CD14-positive monocyte (primary cell): ENCODE data around the gene APOBEC3F. TPM values are rescaled to one million over a fixed set of nuclear protein-coding genes. Genes with fewer than 3 reads are reported as not detected.
A peak's percentile ranks its signal among the peaks of the same experiment; 100 is the strongest.
"Not testable (repeated sequence)": the region's sequence is repeated elsewhere in the genome, so short reads cannot be mapped to it uniquely, and the experiment has no call there.

Experiments used
- DNase-seq, 3 donors: peaks; one replicate each; pipeline ENCODE4 v3.0.0-alpha.2; 2011 to 2022
- H2AFZ ChIP-seq: 2 replicates; pipeline ENCODE4 v1.6.0; 2012; ENCODE audit warnings: mild to moderate bottlenecking, low read depth, low read length, inconsistent platforms; ENCODE audit not compliant: insufficient read depth, poor library complexity, severe bottlenecking
- H3K27ac ChIP-seq, 2 donors: 1 replicate in 1 of 2; 2 replicates in 1 of 2; pipeline ENCODE4 v1.5.1; 2012 to 2013; ENCODE audit warnings: low read length in 2 of 2, control low read depth in 1 of 2, inconsistent platforms in 1 of 2, low read depth in 1 of 2, mild to moderate bottlenecking in 1 of 2
- H3K27me3 ChIP-seq, 2 donors: one replicate each; pipeline versions ENCODE4 v1.6.0 to v1.6.1; 2011 to 2013; ENCODE audit warnings: low read length in 2 of 2; ENCODE audit not compliant: control insufficient read depth in 2 of 2, insufficient read depth in 2 of 2
- H3K36me3 ChIP-seq, 2 donors: replicated peaks in 1 of 2; 1 replicate in 1 of 2; 2 replicates in 1 of 2; pipeline versions ENCODE4 v1.5.1 to v1.6.1; 2012 to 2013; ENCODE audit warnings: low read length in 2 of 2, control low read depth in 1 of 2, inconsistent platforms in 1 of 2, mild to moderate bottlenecking in 1 of 2; ENCODE audit not compliant: insufficient read depth in 2 of 2, control insufficient read depth in 1 of 2
- H3K4me1 ChIP-seq, 2 donors: 1 replicate in 1 of 2; 2 replicates in 1 of 2; pipeline versions ENCODE4 v1.5.1 to v1.6.1; 2012 to 2013; ENCODE audit warnings: low read length in 2 of 2, control low read depth in 1 of 2, inconsistent platforms in 1 of 2, mild to moderate bottlenecking in 1 of 2, moderate library complexity in 1 of 2; ENCODE audit not compliant: insufficient read depth in 2 of 2, control insufficient read depth in 1 of 2
- H3K4me2 ChIP-seq: replicated peaks from 2 replicates; pipeline ENCODE3; 2012; ENCODE audit warnings: low read length, moderate library complexity, mild to moderate bottlenecking; ENCODE audit not compliant: poor library complexity, severe bottlenecking; ENCODE audit errors: extremely low read depth
- H3K4me3 ChIP-seq, 3 experiments: fragments of 200-600 bp in 1 of 3; sonication (generic) in 1 of 3; replicated peaks in 1 of 3; 1 replicate in 2 of 3; 2 replicates in 1 of 3; pipeline ENCODE4 v1.5.1; 2011 to 2013; ENCODE audit warnings: low read length in 3 of 3, mild to moderate bottlenecking in 3 of 3, control low read depth in 2 of 3, low read depth in 2 of 3, inconsistent platforms in 1 of 3, moderate library complexity in 1 of 3
- H3K79me2 ChIP-seq: 2 replicates; pipeline ENCODE4 v1.6.0; 2012; ENCODE audit warnings: mild to moderate bottlenecking, control low read depth, inconsistent platforms, low read length, moderate library complexity; ENCODE audit not compliant: insufficient read depth
- H3K9ac ChIP-seq: 2 replicates; pipeline ENCODE4 v1.6.0; 2017; ENCODE audit warnings: low read length, mild to moderate bottlenecking; ENCODE audit not compliant: insufficient read depth, poor library complexity, severe bottlenecking
- H3K9me3 ChIP-seq, 2 donors: replicated peaks in 1 of 2; 1 replicate in 1 of 2; 2 replicates in 1 of 2; pipeline versions ENCODE4 v1.5.1 to v1.6.1; 2012 to 2013; ENCODE audit warnings: low read length in 2 of 2, control low read depth in 1 of 2; ENCODE audit not compliant: control insufficient read depth in 1 of 2, insufficient read depth in 1 of 2
- H4K20me1 ChIP-seq: 2 replicates; pipeline ENCODE4 v1.6.0; 2012; ENCODE audit warnings: mild to moderate bottlenecking, low read length, control low read depth, moderate library complexity; ENCODE audit not compliant: insufficient read depth
- H3K27ac Mint-ChIP-seq, 7 donors: one replicate each; pipeline ENCODE4 v1.8.0; 2020; ENCODE audit warnings: mild to moderate bottlenecking in 7 of 7, mixed read lengths in 7 of 7, moderate library complexity in 6 of 7, inconsistent platforms in 2 of 7
- H3K27me3 Mint-ChIP-seq, 3 donors: one replicate each; pipeline ENCODE4 v1.8.0; 2021 to 2022; ENCODE audit warnings: low read depth in 3 of 3, mild to moderate bottlenecking in 3 of 3, mixed read lengths in 3 of 3, moderate library complexity in 3 of 3, inconsistent platforms in 1 of 3
- H3K36me3 Mint-ChIP-seq, 2 donors: one replicate each; pipeline ENCODE4 v1.8.0; 2020; ENCODE audit warnings: mixed read lengths in 2 of 2, inconsistent platforms in 1 of 2, mild to moderate bottlenecking in 1 of 2
- H3K4me1 Mint-ChIP-seq: one replicate; pipeline ENCODE4 v1.8.0; 2020; ENCODE audit warnings: mild to moderate bottlenecking, mixed read lengths
- H3K4me3 Mint-ChIP-seq, 2 donors: one replicate each; pipeline ENCODE4 v1.8.0; 2020; ENCODE audit warnings: mild to moderate bottlenecking in 2 of 2, mixed read lengths in 2 of 2, moderate library complexity in 1 of 2
- H3K9me3 Mint-ChIP-seq, 7 donors: one replicate each; pipeline ENCODE4 v1.8.0; 2020 to 2022; ENCODE audit warnings: mixed read lengths in 7 of 7, mild to moderate bottlenecking in 6 of 7, moderate library complexity in 6 of 7, inconsistent platforms in 2 of 7
- WGBS: methylation state at CpG from one replicate; pipeline ENCODE4 v1.1.5; 2013; ENCODE audit warnings: missing lambda C conversion rate; ENCODE audit not compliant: insufficient coverage; 5-methylcytosine and 5-hydroxymethylcytosine counted together
- intact Hi-C, 2 donors: fragments of 100-400 bp; cut with micrococcal nuclease; formaldehyde crosslinking; loops; one replicate each; pipeline versions ENCODE4 v1.15.0 to v1.15.1; 2023
- polyA plus RNA-seq, 3 donors: library from polyadenylated mRNA; depleted of rRNA in 1 of 3; unstranded in 2 of 3; stranded (reverse) in 1 of 3; fragments of 300-500 nt in 2 of 3; fragments of >200 nt in 1 of 3; fragmentation: Illumina TruSeq in 2 of 3; gene quantifications; 1 replicate in 2 of 3; 2 replicates in 1 of 3; pipeline ENCODE4 v1.2.3, GENCODE V29; 2012 to 2021
- TF ChIP-seq, protein P1 (sequence below): fragments of 200-600 bp; IDR thresholded peaks from one replicate; pipeline ENCODE4 v1.8.0; 2022; ENCODE audit warnings: antibody characterized with exemption, mild to moderate bottlenecking

APOBEC3F gene
- polyA plus RNA-seq, 3 donors: 4.1 to 8.0 (median 4.4) TPM

DNA sequence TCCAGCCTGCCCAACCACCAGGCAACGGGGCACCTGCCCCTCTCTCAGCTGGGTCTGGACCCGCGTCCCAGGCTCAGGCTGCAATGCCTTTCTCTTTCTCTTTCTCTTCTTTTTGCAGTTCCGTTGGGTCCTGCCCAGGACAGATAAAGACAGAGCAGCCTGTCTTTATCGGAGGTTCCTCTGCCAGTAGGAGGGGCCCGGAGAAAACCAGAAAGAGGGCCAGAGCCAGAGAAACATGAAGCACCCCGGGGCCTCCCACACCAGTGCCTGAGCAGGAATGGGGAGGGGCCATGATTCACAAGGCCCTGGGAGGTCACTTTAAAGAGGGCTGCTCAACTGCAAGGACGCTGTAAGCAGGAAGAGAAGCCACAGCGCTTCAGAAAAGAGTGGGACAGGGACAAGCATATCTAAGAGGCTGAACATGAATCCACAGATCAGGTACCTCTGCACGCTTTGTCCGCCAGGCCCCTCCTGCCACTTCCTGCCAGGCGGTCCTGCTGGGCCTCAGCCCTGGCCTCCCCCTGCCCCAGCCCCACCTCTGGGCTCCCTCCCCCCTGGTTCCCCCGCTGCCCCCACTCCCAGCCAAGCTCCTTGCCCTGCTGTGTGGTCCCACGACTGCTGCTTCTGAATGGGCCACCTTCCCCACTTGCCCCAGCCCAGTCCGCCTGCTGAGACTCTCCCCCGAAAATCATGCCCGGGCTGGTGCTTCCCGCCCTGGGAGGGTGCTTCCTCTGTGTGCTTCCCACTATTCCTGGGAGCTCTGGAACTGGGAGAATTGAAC is 26.5 kb upstream of the APOBEC3F start, which contains the start of gene APOBEC3C:
Gene APOBEC3C (plus strand): TSS at position 316 of the 781 bp plus-strand sequence. CDS start 106 bp downstream, at position 422.
- Histone ChIP-seq H3K9me3 (no peaks in the 10 kb centered on the region), H3K27me3 (no peaks in the 10 kb centered on the region), H2AFZ (peak within 1 kb of the TSS; percentile 93), H3K4me1 (peaks cover 18 to 20% of the 10 kb centered on the region in 2 donors), H4K20me1 (no peaks in the 10 kb centered on the region), H3K79me2 (peaks cover 19% of the 10 kb centered on the region), H3K4me2 (peak within 1 kb of the TSS; percentile 74), H3K27ac (peak within 1 kb of the TSS; percentile 63 to 88), H3K9ac (peak within 1 kb of the TSS; percentile 76), H3K4me3 (peak within 1 kb of the TSS; percentile 59 to 82 (median 78)), H3K36me3 (peaks cover 2 to 16% of the 10 kb centered on the region in 2 donors)
- peaks cover 16 to 29% of the 10 kb centered on the region in 2 donors for H3K36me3 Mint-ChIP-seq
- TF ChIP-seq, protein P1, sequence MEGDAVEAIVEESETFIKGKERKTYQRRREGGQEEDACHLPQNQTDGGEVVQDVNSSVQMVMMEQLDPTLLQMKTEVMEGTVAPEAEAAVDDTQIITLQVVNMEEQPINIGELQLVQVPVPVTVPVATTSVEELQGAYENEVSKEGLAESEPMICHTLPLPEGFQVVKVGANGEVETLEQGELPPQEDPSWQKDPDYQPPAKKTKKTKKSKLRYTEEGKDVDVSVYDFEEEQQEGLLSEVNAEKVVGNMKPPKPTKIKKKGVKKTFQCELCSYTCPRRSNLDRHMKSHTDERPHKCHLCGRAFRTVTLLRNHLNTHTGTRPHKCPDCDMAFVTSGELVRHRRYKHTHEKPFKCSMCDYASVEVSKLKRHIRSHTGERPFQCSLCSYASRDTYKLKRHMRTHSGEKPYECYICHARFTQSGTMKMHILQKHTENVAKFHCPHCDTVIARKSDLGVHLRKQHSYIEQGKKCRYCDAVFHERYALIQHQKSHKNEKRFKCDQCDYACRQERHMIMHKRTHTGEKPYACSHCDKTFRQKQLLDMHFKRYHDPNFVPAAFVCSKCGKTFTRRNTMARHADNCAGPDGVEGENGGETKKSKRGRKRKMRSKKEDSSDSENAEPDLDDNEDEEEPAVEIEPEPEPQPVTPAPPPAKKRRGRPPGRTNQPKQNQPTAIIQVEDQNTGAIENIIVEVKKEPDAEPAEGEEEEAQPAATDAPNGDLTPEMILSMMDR: no peak
- no peaks in the 10 kb centered on the region for H3K9me3 Mint-ChIP-seq
- intact Hi-C loops: loop anchor here in 1 of 2 donors (10.0 kb wide), 1 partner anchor 101 kb away; no protein-coding TSS in a partner anchor
- peaks cover 0 to 2% (median 0%) of the 10 kb centered on the region in 3 donors for H3K27me3 Mint-ChIP-seq
- DNase-seq: peak; percentile 74 to 80 (median 77)
- H3K4me3 Mint-ChIP-seq: peak within 1 kb of the TSS; percentile 86 to 93
- WGBS: 0% methylated on average over 17 of the region's 18 CpGs
- H3K4me1 Mint-ChIP-seq: peaks cover 17% of the 10 kb centered on the region
- H3K27ac Mint-ChIP-seq: peak within 1 kb of the TSS; percentile 82 to 94 (median 91)

DNA sequence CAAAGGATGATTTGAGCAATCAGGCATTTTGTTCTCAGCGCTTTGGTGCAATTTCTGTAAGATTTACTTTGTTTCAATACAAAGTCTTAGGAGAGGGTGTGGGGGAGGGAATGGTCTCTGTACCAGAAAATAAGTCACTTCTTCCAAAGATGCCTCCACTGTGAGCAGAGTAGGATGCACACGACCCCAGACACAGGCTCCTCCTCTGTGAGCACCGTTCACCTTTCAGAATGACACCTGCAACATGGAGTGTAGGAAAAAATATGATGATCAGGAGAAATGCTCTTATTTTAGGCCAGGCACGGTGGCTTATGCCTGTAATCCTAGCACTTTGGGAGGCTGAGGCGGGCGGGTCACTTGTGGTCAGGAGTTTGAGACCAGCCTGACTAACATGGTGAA is 25.9 kb upstream of the APOBEC3F start:
- peak overlapping the region; percentile 76 for H3K9ac ChIP-seq
- H3K27me3 Mint-ChIP-seq, H4K20me1 ChIP-seq, H3K9me3 ChIP-seq, DNase-seq, H3K27me3 ChIP-seq, H3K9me3 Mint-ChIP-seq: not testable (repeated sequence)
- WGBS: 30% methylated on average over 4 of the region's 6 CpGs
- peaks cover 2 to 20% of the 10 kb centered on the region in 2 donors for H3K36me3 ChIP-seq
- H2AFZ ChIP-seq: peak overlapping the region; percentile 93
- peaks cover 18 to 20% of the 10 kb centered on the region in 2 donors for H3K4me1 ChIP-seq
- Mint-ChIP-seq H3K4me3 (peak overlapping the region; percentile 86 to 93), H3K27ac (peak overlapping the region; percentile 82 to 94 (median 91)), H3K36me3 (peaks cover 16 to 31% of the 10 kb centered on the region in 2 donors), H3K4me1 (peaks cover 20% of the 10 kb centered on the region)
- peaks cover 19% of the 10 kb centered on the region for H3K79me2 ChIP-seq
- intact Hi-C loops: loop anchor here in 1 of 2 donors (10.0 kb wide), 1 partner anchor 100 kb away; no protein-coding TSS in a partner anchor
- H3K4me3 ChIP-seq: peak overlapping the region; percentile 59 to 82 (median 78)
- peak overlapping the region; percentile 63 to 88 for H3K27ac ChIP-seq
- peak overlapping the region; percentile 74 for H3K4me2 ChIP-seq
